Loucy (cell line): ENCODE data around the gene L3MBTL4.

Source experiments
- H2AFZ ChIP-seq: fragments of 200-600 bp; sonication (generic); 2 replicates; pipeline ENCODE4 v1.6.0; 2016; ENCODE audit warnings: antibody characterized with exemption, mild to moderate bottlenecking, low read length, moderate library complexity
- H3F3A ChIP-seq: fragments of 200-600 bp; 2 replicates; pipeline ENCODE4 v1.6.0; 2016; ENCODE audit warnings: antibody characterized with exemption, low read depth, mild to moderate bottlenecking
- H3K27me3 ChIP-seq: fragments of 200-600 bp; sonication (generic); 2 replicates; pipeline ENCODE4 v1.6.1; 2014; ENCODE audit warnings: low read length, mild to moderate bottlenecking; ENCODE audit not compliant: insufficient read depth, poor library complexity, severe bottlenecking
- H3K36me3 ChIP-seq: fragments of 200-600 bp; sonication (generic); 2 replicates; pipeline ENCODE4 v1.6.1; 2016; ENCODE audit warnings: low read length; ENCODE audit not compliant: insufficient read depth
- H3K4me1 ChIP-seq: fragments of 200-600 bp; sonication (generic); 2 replicates; pipeline ENCODE4 v1.5.1; 2014; ENCODE audit warnings: low read length, mild to moderate bottlenecking; ENCODE audit not compliant: insufficient read depth, poor library complexity, severe bottlenecking
- H3K4me2 ChIP-seq: fragments of 200-600 bp; sonication (generic); 2 replicates; pipeline ENCODE4 v1.6.0; 2014; ENCODE audit warnings: antibody characterized with exemption, low read length, low read depth, mild to moderate bottlenecking; ENCODE audit not compliant: poor library complexity, severe bottlenecking
- H3K4me3 ChIP-seq: fragments of 200-600 bp; sonication (generic); 2 replicates; pipeline ENCODE4 v1.5.1; 2014; ENCODE audit warnings: low read length, mild to moderate bottlenecking, mixed read lengths; ENCODE audit not compliant: poor library complexity, severe bottlenecking
- H3K79me2 ChIP-seq: fragments of 200-600 bp; sonication (generic); 2 replicates; pipeline ENCODE4 v1.6.1; 2014; ENCODE audit warnings: low read length; ENCODE audit not compliant: insufficient read depth
- H3K9ac ChIP-seq: fragments of 200-600 bp; sonication (generic); 2 replicates; pipeline ENCODE4 v1.6.0; 2014; ENCODE audit warnings: mild to moderate bottlenecking, low read depth, low read length, moderate library complexity; ENCODE audit not compliant: poor library complexity, severe bottlenecking
- H3K9me2 ChIP-seq: fragments of 200-600 bp; sonication (generic); replicated peaks from 2 replicates; pipeline ENCODE4 v1.6.1; 2016; ENCODE audit warnings: low read depth, low read length, mixed read lengths
- H3K9me3 ChIP-seq: fragments of 200-600 bp; sonication (generic); 2 replicates; pipeline ENCODE4 v1.6.1; 2014; ENCODE audit warnings: mild to moderate bottlenecking, antibody characterized with exemption, low read length, low read depth; ENCODE audit not compliant: insufficient read depth
- H4K20me1 ChIP-seq: fragments of 200-600 bp; sonication (generic); 2 replicates; pipeline ENCODE4 v1.6.0; 2014; ENCODE audit warnings: antibody characterized with exemption, low read length, mild to moderate bottlenecking; ENCODE audit not compliant: insufficient read depth, poor library complexity, severe bottlenecking
- CTCF ChIP-seq: fragments of 200-600 bp; sonication (generic); conservative IDR thresholded peaks from 2 replicates; pipeline ENCODE4 v1.5.1; 2014; ENCODE audit warnings: mild to moderate bottlenecking, antibody characterized with exemption, low read length
- EZH2phosphoT487 ChIP-seq: fragments of 200-600 bp; IDR thresholded peaks from 2 replicates; pipeline ENCODE4 v1.6.1; 2018; ENCODE audit warnings: antibody characterized with exemption, mild to moderate bottlenecking, moderate library complexity, borderline replicate concordance

The L3MBTL4 gene

GRCh38 chr18:6270771-6271216 is 143.9 kb downstream of the L3MBTL4 start:
- H3K9me2 ChIP-seq: no peaks in the 10 kb centered on the region
- no peak overlapping the region for H3K4me2 ChIP-seq
- no peaks in the 10 kb centered on the region; the same call in 1 of the 2 replicates for H3K9me3 ChIP-seq
- H3K4me1 ChIP-seq: no peaks in the 10 kb centered on the region
- no peaks in the 10 kb centered on the region for H3K27me3 ChIP-seq
- no peak overlapping the region for H3K4me3 ChIP-seq
- no peak overlapping the region for H3K9ac ChIP-seq
- H2AFZ ChIP-seq: no peak overlapping the region
- H3K36me3 ChIP-seq: no peaks in the 10 kb centered on the region
- H3K79me2 ChIP-seq: no peaks in the 10 kb centered on the region
- H3F3A ChIP-seq: no peaks in the 10 kb centered on the region
- H4K20me1 ChIP-seq: no peaks in the 10 kb centered on the region
- no peak for TF ChIP-seq EZH2phosphoT487
- TF ChIP-seq CTCF: no peak

- Histone ChIP-seq H3K9me2 (no peaks in the 10 kb centered on the region), H3K4me3 (no peak overlapping the region), H3K9me3 (no peaks in the 10 kb centered on the region; the same call in 1 of the 2 replicates), H2AFZ (no peak overlapping the region), H3K36me3 (no peaks in the 10 kb centered on the region), H4K20me1 (no peaks in the 10 kb centered on the region), H3K27me3 (no peaks in the 10 kb centered on the region), H3K4me1 (no peaks in the 10 kb centered on the region), H3K79me2 (no peaks in the 10 kb centered on the region), H3F3A (no peaks in the 10 kb centered on the region), H3K4me2 (no peak overlapping the region), H3K9ac (no peak overlapping the region)
- TF ChIP-seq CTCF (no peak), EZH2phosphoT487 (no peak)
Observed at GRCh38 chr18:6269660-6270332, 144.9 kb downstream of the L3MBTL4 start.

GRCh38 chr18:6266212-6266611 is 148.5 kb downstream of the L3MBTL4 start:
- no peaks in the 10 kb centered on the region for H3K79me2 ChIP-seq
- TF ChIP-seq CTCF (no peak), EZH2phosphoT487 (no peak)
- 0 out of 2 replicates have a peak, but pooled peaks cover 6% of the 10 kb centered on the region for H3K9me3 ChIP-seq
- no peaks in the 10 kb centered on the region for H3K4me1 ChIP-seq
- H2AFZ ChIP-seq: no peak overlapping the region
- no peak overlapping the region for H3K4me2 ChIP-seq
- no peaks in the 10 kb centered on the region for H3K9me2 ChIP-seq
- no peaks in the 10 kb centered on the region for H3K27me3 ChIP-seq
- H4K20me1 ChIP-seq: no peaks in the 10 kb centered on the region
- H3K36me3 ChIP-seq: no peaks in the 10 kb centered on the region
- no peak overlapping the region for H3K4me3 ChIP-seq
- no peaks in the 10 kb centered on the region for H3F3A ChIP-seq
- no peak overlapping the region for H3K9ac ChIP-seq
